ENCODE data around the gene SREBF1.

SREBF1 gene

GRCh38 chr17:17848311-17849082 lies 11.7 kb upstream of the SREBF1 start:
- Histone ChIP-seq H3K4me3 (ENCODE audit: insufficient read depth, low read depth, low read length, poor library complexity, severe bottlenecking) (no peak overlapping the region), H3K27me3 (replicated peaks; ENCODE audit: control insufficient read depth, insufficient read depth, low read length, poor library complexity, severe bottlenecking) (no peaks in the 10 kb centered on the region), H3K36me3 (ENCODE audit: control insufficient read depth, insufficient read depth, low read length) (no peaks in the 10 kb centered on the region), H3K27ac (ENCODE audit: insufficient read depth, low read length, poor library complexity, severe bottlenecking) (peak overlapping the region; percentile 50), H3K9me3 (ENCODE audit: control insufficient read depth, low read length) (no peaks in the 10 kb centered on the region), H3K4me1 (ENCODE audit: control insufficient read depth, insufficient read depth, low read length, poor library complexity, severe bottlenecking) (peaks cover 36% of the 10 kb centered on the region)
- no peak for DNase-seq

- Histone ChIP-seq H3K4me3 (ENCODE audit: insufficient read depth, low read depth, low read length, poor library complexity, severe bottlenecking) (no peak overlapping the region), H3K27me3 (replicated peaks; ENCODE audit: control insufficient read depth, insufficient read depth, low read length, poor library complexity, severe bottlenecking) (no peaks in the 10 kb centered on the region), H3K27ac (ENCODE audit: insufficient read depth, low read length, poor library complexity, severe bottlenecking) (no peak overlapping the region), H3K9me3 (ENCODE audit: control insufficient read depth, low read length) (no peaks in the 10 kb centered on the region), H3K4me1 (ENCODE audit: control insufficient read depth, insufficient read depth, low read length, poor library complexity, severe bottlenecking) (peaks cover 36% of the 10 kb centered on the region), H3K36me3 (ENCODE audit: control insufficient read depth, insufficient read depth, low read length) (no peaks in the 10 kb centered on the region)
- DNase-seq, result no peak
These were observed 10.9 kb upstream of the SREBF1 start for GRCh38 chr17:17847726-17848125.

GRCh38 chr17:17847118-17847689 lies 10.4 kb upstream of the SREBF1 start:
- Histone ChIP-seq H3K27ac (ENCODE audit: insufficient read depth, low read length, poor library complexity, severe bottlenecking) (no peak overlapping the region), H3K4me1 (ENCODE audit: control insufficient read depth, insufficient read depth, low read length, poor library complexity, severe bottlenecking) (peaks cover 36% of the 10 kb centered on the region)
- no peak for DNase-seq

GRCh38 chr17:17846645-17847044 lies 9.9 kb upstream of the SREBF1 start:
- no peak for DNase-seq
- H3K4me1 ChIP-seq (ENCODE audit: control insufficient read depth, insufficient read depth, low read length, poor library complexity, severe bottlenecking), result peaks cover 36% of the 10 kb centered on the region

More at GRCh38 chr17:17847118-17847689, 10.4 kb upstream of the SREBF1 start:
- no peak overlapping the region for H3K4me3 ChIP-seq (ENCODE audit: insufficient read depth, low read depth, low read length, poor library complexity, severe bottlenecking)
- H3K27me3 ChIP-seq (replicated peaks; ENCODE audit: control insufficient read depth, insufficient read depth, low read length, poor library complexity, severe bottlenecking), result no peaks in the 10 kb centered on the region
- H3K9me3 ChIP-seq (ENCODE audit: control insufficient read depth, low read length), result no peaks in the 10 kb centered on the region
- no peaks in the 10 kb centered on the region for H3K36me3 ChIP-seq (ENCODE audit: control insufficient read depth, insufficient read depth, low read length)

GRCh38 chr17:17846003-17846402 lies 9.2 kb upstream of the SREBF1 start:
- H3K4me1 ChIP-seq (ENCODE audit: control insufficient read depth, insufficient read depth, low read length, poor library complexity, severe bottlenecking), result peaks cover 36% of the 10 kb centered on the region
- no peak for DNase-seq
- H3K9me3 ChIP-seq (ENCODE audit: control insufficient read depth, low read length), result no peaks in the 10 kb centered on the region
- no peak overlapping the region for H3K4me3 ChIP-seq (ENCODE audit: insufficient read depth, low read depth, low read length, poor library complexity, severe bottlenecking)
- H3K36me3 ChIP-seq (ENCODE audit: control insufficient read depth, insufficient read depth, low read length), result no peaks in the 10 kb centered on the region
- H3K27me3 ChIP-seq (replicated peaks; ENCODE audit: control insufficient read depth, insufficient read depth, low read length, poor library complexity, severe bottlenecking), result no peaks in the 10 kb centered on the region
- H3K27ac ChIP-seq (ENCODE audit: insufficient read depth, low read length, poor library complexity, severe bottlenecking), result no peak overlapping the region

More at GRCh38 chr17:17846645-17847044, 9.9 kb upstream of the SREBF1 start:
- no peak overlapping the region for H3K4me3 ChIP-seq (ENCODE audit: insufficient read depth, low read depth, low read length, poor library complexity, severe bottlenecking)
- no peaks in the 10 kb centered on the region for H3K9me3 ChIP-seq (ENCODE audit: control insufficient read depth, low read length)
- no peaks in the 10 kb centered on the region for H3K27me3 ChIP-seq (replicated peaks; ENCODE audit: control insufficient read depth, insufficient read depth, low read length, poor library complexity, severe bottlenecking)
- H3K36me3 ChIP-seq (ENCODE audit: control insufficient read depth, insufficient read depth, low read length), result no peaks in the 10 kb centered on the region
- no peak overlapping the region for H3K27ac ChIP-seq (ENCODE audit: insufficient read depth, low read length, poor library complexity, severe bottlenecking)

- no peak for DNase-seq
- H3K27me3 ChIP-seq (replicated peaks; ENCODE audit: control insufficient read depth, insufficient read depth, low read length, poor library complexity, severe bottlenecking), result no peaks in the 10 kb centered on the region
- H3K4me3 ChIP-seq (ENCODE audit: insufficient read depth, low read depth, low read length, poor library complexity, severe bottlenecking), result no peak overlapping the region
- H3K9me3 ChIP-seq (ENCODE audit: control insufficient read depth, low read length), result no peaks in the 10 kb centered on the region
- no peak overlapping the region for H3K27ac ChIP-seq (ENCODE audit: insufficient read depth, low read length, poor library complexity, severe bottlenecking)
- H3K36me3 ChIP-seq (ENCODE audit: control insufficient read depth, insufficient read depth, low read length), result no peaks in the 10 kb centered on the region
- peaks cover 29% of the 10 kb centered on the region for H3K4me1 ChIP-seq (ENCODE audit: control insufficient read depth, insufficient read depth, low read length, poor library complexity, severe bottlenecking)
These were observed 8.4 kb upstream of the SREBF1 start for GRCh38 chr17:17845046-17845775.

GRCh38 chr17:17844500-17844899 lies 7.7 kb upstream of the SREBF1 start:
- no peak for DNase-seq
- Histone ChIP-seq H3K4me3 (ENCODE audit: insufficient read depth, low read depth, low read length, poor library complexity, severe bottlenecking) (no peak overlapping the region), H3K27me3 (replicated peaks; ENCODE audit: control insufficient read depth, insufficient read depth, low read length, poor library complexity, severe bottlenecking) (no peaks in the 10 kb centered on the region), H3K27ac (ENCODE audit: insufficient read depth, low read length, poor library complexity, severe bottlenecking) (no peak overlapping the region), H3K4me1 (ENCODE audit: control insufficient read depth, insufficient read depth, low read length, poor library complexity, severe bottlenecking) (peaks cover 25% of the 10 kb centered on the region), H3K36me3 (ENCODE audit: control insufficient read depth, insufficient read depth, low read length) (no peaks in the 10 kb centered on the region), H3K9me3 (ENCODE audit: control insufficient read depth, low read length) (no peaks in the 10 kb centered on the region)

- Histone ChIP-seq H3K27me3 (replicated peaks; ENCODE audit: control insufficient read depth, insufficient read depth, low read length, poor library complexity, severe bottlenecking) (no peaks in the 10 kb centered on the region), H3K36me3 (ENCODE audit: control insufficient read depth, insufficient read depth, low read length) (no peaks in the 10 kb centered on the region), H3K4me3 (ENCODE audit: insufficient read depth, low read depth, low read length, poor library complexity, severe bottlenecking) (no peak overlapping the region), H3K9me3 (ENCODE audit: control insufficient read depth, low read length) (no peaks in the 10 kb centered on the region), H3K4me1 (ENCODE audit: control insufficient read depth, insufficient read depth, low read length, poor library complexity, severe bottlenecking) (peaks cover 25% of the 10 kb centered on the region), H3K27ac (ENCODE audit: insufficient read depth, low read length, poor library complexity, severe bottlenecking) (no peak overlapping the region)
- no peak for DNase-seq
These were observed 7.3 kb upstream of the SREBF1 start for GRCh38 chr17:17844079-17844478.

- no peak overlapping the region for H3K4me3 ChIP-seq (ENCODE audit: insufficient read depth, low read depth, low read length, poor library complexity, severe bottlenecking)
- H3K27ac ChIP-seq (ENCODE audit: insufficient read depth, low read length, poor library complexity, severe bottlenecking), result no peak overlapping the region
- no peaks in the 10 kb centered on the region for H3K36me3 ChIP-seq (ENCODE audit: control insufficient read depth, insufficient read depth, low read length)
- peaks cover 15% of the 10 kb centered on the region for H3K4me1 ChIP-seq (ENCODE audit: control insufficient read depth, insufficient read depth, low read length, poor library complexity, severe bottlenecking)
- no peak for DNase-seq
- no peaks in the 10 kb centered on the region for H3K9me3 ChIP-seq (ENCODE audit: control insufficient read depth, low read length)
- no peaks in the 10 kb centered on the region for H3K27me3 ChIP-seq (replicated peaks; ENCODE audit: control insufficient read depth, insufficient read depth, low read length, poor library complexity, severe bottlenecking)
These were observed 6.3 kb upstream of the SREBF1 start for GRCh38 chr17:17843096-17843495.
